Parathyroid adenoma (tissue), 2 donors: Measurements from ENCODE around the gene ALOX15B.

Experiments used
- H2AFZ ChIP-seq: fragments of 300-600 bp; sonication (generic); one replicate; pipeline ENCODE4 v1.7.0; 2017; ENCODE audit warnings: antibody characterized with exemption, mild to moderate bottlenecking
- H3K27ac ChIP-seq: fragments of 300-600 bp; sonication (generic); one replicate; pipeline ENCODE4 v1.7.0; 2017
- H3K27me3 ChIP-seq: fragments of 300-600 bp; sonication (generic); one replicate; pipeline ENCODE4 v1.7.0; 2017; ENCODE audit warnings: low read length; ENCODE audit not compliant: control insufficient read depth, insufficient read depth
- H3K36me3 ChIP-seq: fragments of 300-600 bp; sonication (generic); one replicate; pipeline ENCODE4 v1.7.0; 2017; ENCODE audit warnings: low read length; ENCODE audit not compliant: control insufficient read depth, insufficient read depth
- H3K4me1 ChIP-seq: fragments of 300-600 bp; sonication (generic); one replicate; pipeline ENCODE4 v1.7.0; 2017; ENCODE audit warnings: control low read depth
- H3K4me2 ChIP-seq: fragments of 300-600 bp; sonication (generic); one replicate; pipeline ENCODE4 v1.7.0; 2017; ENCODE audit warnings: low read length
- H3K4me3 ChIP-seq: fragments of 300-600 bp; sonication (generic); one replicate; pipeline ENCODE4 v1.7.0; 2017; ENCODE audit warnings: low read depth, low read length
- H3K79me2 ChIP-seq: fragments of 300-600 bp; sonication (generic); one replicate; pipeline ENCODE4 v1.7.0; 2017; ENCODE audit warnings: control low read depth
- H3K9ac ChIP-seq: fragments of 300-600 bp; sonication (generic); one replicate; pipeline ENCODE4 v1.7.0; 2017; ENCODE audit warnings: mild to moderate bottlenecking
- H3K9me3 ChIP-seq: fragments of 300-600 bp; sonication (generic); one replicate; pipeline ENCODE4 v1.7.0; 2017; ENCODE audit warnings: low read length; ENCODE audit not compliant: control insufficient read depth
- CTCF ChIP-seq: fragments of 300-600 bp; sonication (generic); IDR thresholded peaks from one replicate; pipeline ENCODE4 v1.7.0; 2017; ENCODE audit warnings: antibody characterized with exemption, mild to moderate bottlenecking
- donor health status: primary hyperparathyroidism.

Gene ALOX15B

GRCh38 chr17:8015957-8016631 is 22.8 kb upstream of the ALOX15B start:
- Histone ChIP-seq H2AFZ (peak overlapping the region; percentile 61), H3K79me2 (no peaks in the 10 kb centered on the region), H3K9ac (no peak overlapping the region), H3K9me3 (no peaks in the 10 kb centered on the region), H3K4me3 (peak overlapping the region; percentile 52), H3K36me3 (no peaks in the 10 kb centered on the region), H3K4me2 (peak overlapping the region; percentile 92), H3K27me3 (no peaks in the 10 kb centered on the region), H3K27ac (no peak overlapping the region), H3K4me1 (peaks cover 8% of the 10 kb centered on the region)
- TF ChIP-seq CTCF = no peak

- Histone ChIP-seq H3K9ac (no peak overlapping the region), H3K27me3 (no peaks in the 10 kb centered on the region), H3K27ac (no peak overlapping the region), H2AFZ (peak overlapping the region; percentile 61), H3K9me3 (no peaks in the 10 kb centered on the region), H3K79me2 (no peaks in the 10 kb centered on the region), H3K4me1 (peaks cover 8% of the 10 kb centered on the region), H3K4me3 (peak overlapping the region; percentile 52), H3K36me3 (no peaks in the 10 kb centered on the region), H3K4me2 (peak overlapping the region; percentile 92)
- TF ChIP-seq CTCF = peak; percentile 31
These were observed 22.0 kb upstream of the ALOX15B start for GRCh38 chr17:8016632-8017424.

GRCh38 chr17:8018436-8018835 is 20.4 kb upstream of the ALOX15B start:
- no peaks in the 10 kb centered on the region for H3K9me3 ChIP-seq
- no peak overlapping the region for H3K4me2 ChIP-seq
- H2AFZ ChIP-seq = no peak overlapping the region
- H3K36me3 ChIP-seq = no peaks in the 10 kb centered on the region
- H3K27ac ChIP-seq = no peak overlapping the region
- no peak overlapping the region for H3K9ac ChIP-seq
- H3K27me3 ChIP-seq = no peaks in the 10 kb centered on the region
- no peaks in the 10 kb centered on the region for H3K79me2 ChIP-seq
- peaks cover 8% of the 10 kb centered on the region for H3K4me1 ChIP-seq
- TF ChIP-seq CTCF = no peak
- H3K4me3 ChIP-seq = no peak overlapping the region

- Histone ChIP-seq H3K4me1 (peaks cover 8% of the 10 kb centered on the region), H3K4me3 (no peak overlapping the region), H3K79me2 (no peaks in the 10 kb centered on the region), H3K27ac (no peak overlapping the region), H3K36me3 (no peaks in the 10 kb centered on the region), H3K9ac (no peak overlapping the region), H3K4me2 (no peak overlapping the region), H3K27me3 (no peaks in the 10 kb centered on the region), H2AFZ (no peak overlapping the region), H3K9me3 (no peaks in the 10 kb centered on the region)
- TF ChIP-seq CTCF = no peak
These were observed 19.7 kb upstream of the ALOX15B start for GRCh38 chr17:8019166-8019565.
